GM18870 (cell line): ENCODE data around the gene SPSB1.

ENCODE experiments used
- ATAC-seq: cut with Tn5 transposase; IDR thresholded peaks from one replicate; pipeline ENCODE4 v1.9.1; 2021; ENCODE audit warnings: moderate library complexity; ENCODE audit not compliant: unreplicated experiment

SPSB1 gene

GRCh38 chr1:9278585-9279153 lies 14.0 kb upstream of the SPSB1 start:
- no peak for ATAC-seq

DNA sequence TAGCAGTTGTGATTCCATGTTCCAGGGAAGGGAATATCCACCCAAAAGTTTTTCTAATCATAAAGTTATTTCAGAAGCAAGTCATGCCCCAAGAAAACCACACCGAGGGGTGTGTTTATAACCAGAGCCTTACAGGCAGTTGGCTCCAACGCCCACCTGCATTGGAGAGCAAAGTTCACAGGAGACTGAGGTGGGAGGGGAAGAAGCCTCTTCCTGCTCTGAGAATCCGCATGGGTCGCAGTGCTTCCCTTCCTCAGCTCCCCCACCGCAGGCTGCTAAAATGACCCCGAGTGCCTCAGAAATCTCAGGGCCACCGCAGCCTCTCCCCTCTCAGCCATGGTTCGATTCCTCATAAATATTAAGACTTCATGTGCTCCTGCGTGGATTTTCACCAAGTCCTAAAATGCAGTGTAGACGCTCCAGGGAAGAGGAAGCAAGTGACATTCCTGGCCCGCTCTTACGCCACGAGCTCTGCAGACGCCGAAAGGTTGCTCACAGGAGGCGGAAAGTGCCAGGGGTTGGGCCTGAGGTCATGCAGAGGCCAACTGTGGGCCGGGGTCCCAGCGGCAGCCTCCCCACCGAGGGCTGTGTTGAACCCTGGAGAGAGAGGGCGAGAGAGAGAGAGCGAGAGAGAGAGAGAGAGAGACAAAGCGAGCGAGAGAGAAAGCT lies 13.4 kb upstream of the SPSB1 start:
- ATAC-seq = no peak

DNA sequence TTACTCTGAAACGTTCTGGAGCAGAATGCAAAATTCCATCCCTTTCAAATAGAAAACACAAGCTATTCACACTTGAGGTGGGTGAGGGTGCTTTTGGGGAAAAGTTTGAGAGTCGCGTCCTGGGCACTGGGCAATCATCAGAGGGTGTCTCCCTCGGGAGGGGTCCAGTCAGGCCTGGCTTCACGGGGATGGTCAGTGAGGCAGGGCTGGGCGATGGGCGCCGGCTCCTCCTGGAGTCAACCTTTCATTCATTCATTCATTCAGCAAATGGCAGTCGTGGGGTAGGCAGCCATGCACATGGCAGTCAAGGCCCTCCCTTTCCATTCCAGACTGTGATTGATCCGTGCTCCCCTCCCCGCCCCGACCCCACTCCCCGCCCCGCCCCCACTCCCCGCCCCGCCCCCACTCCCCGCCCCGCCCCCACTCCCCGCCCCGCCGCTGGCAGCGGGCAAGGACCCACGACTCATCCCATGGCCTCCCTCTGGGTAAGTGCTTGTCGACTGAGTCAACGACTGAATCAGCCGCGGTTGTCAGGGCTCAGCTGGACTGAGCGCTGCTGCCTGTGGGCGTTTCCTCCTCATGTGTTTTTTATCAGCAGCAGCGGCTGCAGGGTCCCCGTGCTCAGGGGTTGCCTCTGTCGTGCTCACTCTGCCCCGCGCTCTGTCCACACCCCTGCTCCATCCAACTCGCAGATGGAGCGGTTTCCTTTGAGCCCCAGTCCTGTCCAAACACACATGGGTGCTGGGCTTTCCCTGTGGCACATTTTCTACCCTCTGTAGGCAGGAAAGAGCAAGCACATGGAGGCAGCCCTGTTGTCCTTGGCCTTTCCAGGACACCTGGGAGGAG lies 12.5 kb upstream of the SPSB1 start:
- ATAC-seq = no peak

GRCh38 chr1:9281071-9281827 lies 11.4 kb upstream of the SPSB1 start:
- no peak for ATAC-seq

- no peak for ATAC-seq
These were observed 10.6 kb upstream of the SPSB1 start for GRCh38 chr1:9281908-9282695.

DNA sequence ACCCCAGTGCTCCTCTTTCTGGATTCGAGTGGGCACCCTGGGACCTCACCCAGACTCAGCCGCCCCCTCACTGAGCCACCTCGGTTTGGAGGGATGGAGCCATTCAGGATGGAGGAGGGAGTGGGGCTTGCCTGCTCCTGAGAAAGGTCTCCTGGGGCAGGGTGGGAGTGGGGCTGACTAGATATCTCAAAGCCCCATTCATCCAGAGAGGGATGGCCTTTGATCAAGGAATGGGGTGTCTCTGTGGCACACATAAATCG lies 10.1 kb upstream of the SPSB1 start:
- no peak for ATAC-seq

DNA sequence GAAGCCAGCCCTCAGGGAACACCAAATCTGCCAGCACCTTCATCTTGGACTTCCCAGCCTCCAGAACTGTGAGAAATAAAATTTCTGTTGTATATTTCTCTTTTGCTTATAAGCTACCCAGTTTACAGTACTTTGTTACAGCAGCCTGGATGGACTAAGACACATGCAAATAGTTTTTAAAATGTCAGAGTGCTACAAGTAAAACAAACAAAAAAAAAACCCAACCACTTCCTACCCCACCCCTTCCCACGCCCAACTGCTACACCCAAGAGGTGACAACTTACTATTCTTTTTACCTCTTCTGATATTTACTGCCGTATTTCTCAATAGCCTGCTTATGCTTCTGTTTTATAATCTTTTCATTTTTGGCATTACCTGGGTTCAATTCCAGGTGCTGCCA lies 8.6 kb upstream of the SPSB1 start:
- no peak for ATAC-seq

DNA sequence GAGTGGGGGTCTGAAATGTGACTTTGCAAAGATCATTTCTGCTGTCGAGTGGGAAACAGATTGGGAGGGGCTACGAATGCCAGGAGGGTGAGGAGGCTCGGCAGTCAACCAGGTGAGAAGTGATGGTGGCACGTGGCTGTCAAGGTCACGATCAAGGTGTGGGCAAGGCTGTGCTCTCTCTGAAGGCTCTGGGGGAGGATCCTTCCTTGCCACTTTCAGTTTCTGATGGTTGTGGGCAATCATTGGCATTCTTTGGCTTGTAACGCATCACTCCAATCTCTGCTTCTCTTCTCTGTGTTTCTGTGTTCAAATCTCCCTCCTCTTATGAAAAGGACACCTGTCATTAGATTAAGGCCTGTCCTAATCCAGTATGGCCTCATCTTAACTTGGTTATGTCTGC lies 6.1 kb upstream of the SPSB1 start:
- ATAC-seq = no peak

GRCh38 chr1:9289090-9289534 lies 3.6 kb upstream of the SPSB1 start:
- no peak for ATAC-seq

- ATAC-seq = no peak
These were observed 2.8 kb upstream of the SPSB1 start for GRCh38 chr1:9289711-9290485.

DNA sequence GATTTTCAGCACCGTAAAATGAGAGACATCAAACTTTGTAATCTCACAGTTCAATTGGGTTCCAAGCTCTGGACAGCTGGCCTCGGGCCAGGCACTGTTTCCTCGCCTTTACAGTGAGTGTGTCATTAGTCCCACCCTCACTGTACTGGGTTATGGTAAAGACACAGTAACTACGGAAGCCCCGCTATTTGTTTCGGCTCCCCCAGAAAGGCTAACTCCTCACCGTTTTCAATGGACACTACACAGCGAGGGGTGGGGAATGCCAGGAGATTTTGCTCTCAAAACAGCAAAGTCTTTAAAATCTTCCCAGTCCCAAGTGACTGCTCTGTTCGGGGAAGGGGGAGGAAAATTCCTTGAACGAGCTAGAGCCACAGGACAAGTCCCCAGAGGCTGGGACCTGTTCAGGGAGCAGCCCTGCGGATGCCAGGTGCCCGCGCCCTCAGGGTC lies 757 bp upstream of the SPSB1 start:
- ATAC-seq = no peak

GRCh38 chr1:9293241-9293532 lies 493 bp downstream of the SPSB1 start:
- no peak for ATAC-seq

DNA sequence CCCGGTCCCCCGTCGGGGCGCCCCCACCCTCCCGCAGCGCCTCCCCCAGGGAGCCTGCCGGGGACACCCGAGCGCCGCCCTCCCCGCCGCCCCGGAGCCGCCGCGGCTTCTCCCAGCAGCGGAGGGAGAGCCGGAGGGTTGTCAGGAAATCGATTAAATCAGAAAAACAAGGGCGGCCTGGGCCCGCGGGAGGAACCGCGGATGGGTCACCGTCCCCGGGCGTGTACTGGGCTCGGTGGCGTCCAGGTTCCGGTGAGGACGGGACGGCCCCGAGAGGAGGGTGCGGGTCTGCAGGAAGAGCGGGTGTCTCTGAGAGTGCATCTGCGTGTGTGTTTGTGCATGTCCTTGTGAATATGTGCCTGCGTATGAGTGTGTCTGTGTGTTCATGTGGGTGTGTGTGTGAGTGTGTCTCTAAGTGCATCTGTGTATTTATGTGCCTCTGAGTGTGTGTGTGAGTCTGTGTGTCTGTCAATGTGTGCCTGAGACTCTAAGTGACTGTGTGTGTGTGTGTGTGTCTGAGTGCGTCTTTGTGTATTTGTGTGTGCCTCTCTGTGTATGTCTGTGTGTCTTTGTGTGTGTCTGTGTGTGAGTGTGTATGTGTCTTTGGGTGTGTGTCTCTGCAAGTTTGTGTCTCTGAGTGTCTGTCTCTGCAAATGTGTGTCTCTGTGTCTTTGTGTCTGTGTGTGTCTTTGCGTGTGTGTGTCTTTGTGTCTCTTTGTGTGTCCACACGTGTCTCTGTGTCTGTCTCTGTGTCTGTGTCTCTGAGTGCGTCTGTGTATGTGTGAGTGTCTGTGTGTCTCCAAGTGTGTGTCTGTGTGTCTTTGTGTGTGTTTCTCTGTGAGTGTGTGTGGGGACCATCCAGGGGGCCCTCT lies 1.1 kb downstream of the SPSB1 start:
- no peak for ATAC-seq

DNA sequence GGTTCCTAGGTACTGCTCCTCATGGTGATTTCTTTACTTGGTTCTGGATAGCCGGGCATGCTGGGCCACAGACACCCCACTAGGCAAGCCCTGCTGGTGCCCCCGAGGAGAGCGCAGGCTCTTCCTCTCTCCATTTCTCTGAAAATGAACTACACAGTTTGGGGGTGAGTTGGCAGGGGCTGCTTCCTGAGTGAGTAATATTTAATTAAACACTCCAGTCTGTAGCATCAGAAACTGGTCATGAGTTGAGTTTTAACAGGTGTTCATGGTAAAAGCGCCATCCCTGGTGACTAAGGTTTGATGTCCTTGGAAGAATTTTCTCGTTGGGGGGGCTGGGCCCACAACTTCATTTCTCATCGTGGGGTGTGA lies 1.7 kb downstream of the SPSB1 start:
- ATAC-seq = no peak

DNA sequence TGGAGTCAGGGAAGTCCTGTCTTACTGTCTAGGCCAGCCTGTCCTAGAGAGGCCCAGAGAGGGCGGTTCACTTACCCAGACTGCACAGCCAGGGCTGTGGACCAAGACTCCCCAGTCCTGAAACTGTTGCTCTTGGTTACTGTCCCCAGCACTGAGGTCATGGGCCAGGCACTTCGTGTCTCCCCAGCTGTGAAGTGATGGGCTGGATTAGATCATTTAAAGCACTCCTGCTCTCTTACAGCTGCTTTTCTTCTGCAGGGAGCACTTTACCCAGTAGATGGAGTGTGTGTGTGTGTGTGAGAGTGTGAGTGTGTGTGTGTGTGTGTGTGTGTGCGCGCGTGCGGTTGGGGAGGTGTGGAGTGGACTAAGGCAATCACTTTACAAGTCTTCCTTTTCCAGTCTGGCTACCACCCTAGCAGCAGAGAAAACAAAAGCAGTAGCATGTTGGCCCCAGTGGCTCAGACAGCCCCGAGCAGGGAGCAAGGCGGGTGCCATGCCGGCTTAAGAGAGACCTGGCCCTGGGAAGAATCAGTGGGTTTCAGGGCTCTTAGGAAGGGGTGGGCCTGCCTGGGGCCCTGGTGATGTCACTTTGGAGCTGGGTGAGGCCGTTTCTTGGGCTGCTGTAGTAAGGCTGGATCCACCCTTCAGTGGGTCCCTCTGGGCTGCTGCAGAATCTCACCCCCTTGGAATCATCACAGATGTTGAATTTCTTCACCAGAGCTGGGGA lies 2.4 kb downstream of the SPSB1 start:
- no peak for ATAC-seq

- ATAC-seq = no peak
These were observed 3.2 kb downstream of the SPSB1 start for GRCh38 chr1:9295884-9296283.

DNA sequence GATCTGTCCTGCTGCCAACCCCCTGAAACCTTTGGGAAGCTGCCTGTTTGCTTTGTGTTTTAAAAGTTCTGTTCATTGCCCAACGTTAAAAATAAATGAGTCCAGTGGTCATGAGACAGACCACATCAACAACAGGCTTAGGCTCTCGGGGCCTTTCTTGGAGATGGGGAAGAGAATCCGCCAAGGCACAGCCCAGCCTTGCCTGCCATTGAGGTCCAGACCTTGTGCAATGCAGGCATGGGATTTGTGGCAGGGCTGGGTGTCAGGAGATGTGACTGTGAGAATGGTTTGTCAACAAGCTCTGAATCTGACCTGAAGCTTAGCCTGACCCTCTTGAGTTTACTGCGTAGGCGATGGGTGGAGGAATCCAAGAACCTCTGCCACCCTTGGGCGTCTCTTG lies 4.2 kb downstream of the SPSB1 start:
- no peak for ATAC-seq

DNA sequence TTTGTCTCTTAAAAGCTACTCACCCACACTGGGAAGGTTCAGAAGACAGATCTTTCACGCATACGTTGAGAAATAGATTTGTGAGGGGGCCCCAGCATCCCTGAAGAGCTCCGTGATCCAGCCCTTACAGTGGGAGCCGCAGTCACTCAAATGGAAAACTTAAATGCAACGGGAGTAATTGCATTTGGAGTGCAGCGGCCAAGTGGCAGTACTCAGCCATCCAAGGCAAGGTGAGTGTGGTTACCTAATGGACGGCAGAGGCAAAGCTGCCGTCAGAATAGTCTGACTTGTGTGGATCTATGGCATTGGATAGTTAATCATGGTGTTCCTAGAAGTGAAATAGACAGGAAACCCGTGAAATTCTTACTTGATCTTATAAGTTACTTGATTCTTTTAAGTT lies 5.1 kb downstream of the SPSB1 start:
- no peak for ATAC-seq

- ATAC-seq = no peak
These were observed 5.6 kb downstream of the SPSB1 start for GRCh38 chr1:9298282-9298681.
